SU-DHL-6 (cell line): ENCODE data around the gene KCTD11.
"Not testable (repeated sequence)": the region's sequence is repeated elsewhere in the genome, so short reads cannot be mapped to it uniquely, and the experiment has no call there.

Source experiments
- H2AFZ ChIP-seq: fragments of 200-600 bp; sonication (generic); 2 replicates; pipeline ENCODE4 v1.6.1; 2014; ENCODE audit warnings: low read depth, mild to moderate bottlenecking, moderate library complexity, mixed read lengths, antibody characterized with exemption, low read length; ENCODE audit not compliant: severe bottlenecking
- H3F3A ChIP-seq: fragments of 200-600 bp; shearing (Covaris generic); 2 replicates; pipeline ENCODE4 v1.6.0; 2016; ENCODE audit warnings: antibody characterized with exemption, mild to moderate bottlenecking; ENCODE audit not compliant: insufficient read depth
- H3K27ac ChIP-seq: fragments of 200-600 bp; sonication (generic); 2 replicates; pipeline ENCODE4 v1.5.1; 2016; ENCODE audit warnings: low read depth, mild to moderate bottlenecking, low read length, moderate library complexity, mixed read lengths
- H3K27me3 ChIP-seq: fragments of 200-600 bp; sonication (generic), shearing (Covaris generic); 2 replicates; pipeline ENCODE4 v1.6.0; 2014; ENCODE audit warnings: mild to moderate bottlenecking, low read length
- H3K36me3 ChIP-seq: fragments of 200-600 bp; sonication (generic); 2 replicates; pipeline ENCODE4 v1.6.1; 2014; ENCODE audit warnings: mild to moderate bottlenecking, low read length, mixed read lengths
- H3K4me2 ChIP-seq: fragments of 300-600, 200-600 bp; shearing (Covaris generic), sonication (generic); 2 replicates; pipeline ENCODE4 v1.6.0; 2014; ENCODE audit warnings: low read length, low read depth, mild to moderate bottlenecking; ENCODE audit not compliant: poor library complexity, severe bottlenecking
- H3K4me3 ChIP-seq: fragments of 200-600 bp; sonication (generic); 2 replicates; pipeline ENCODE4 v1.5.1; 2014; ENCODE audit warnings: antibody characterized with exemption, low read length, mild to moderate bottlenecking, mixed read lengths; ENCODE audit not compliant: insufficient read depth, poor library complexity, severe bottlenecking
- H3K79me2 ChIP-seq: fragments of 200-600 bp; sonication (generic); 2 replicates; pipeline ENCODE4 v1.6.1; 2014; ENCODE audit warnings: mild to moderate bottlenecking, low read length, moderate library complexity; ENCODE audit not compliant: insufficient read depth
- H3K9ac ChIP-seq: fragments of 200-600 bp; sonication (generic); 2 replicates; pipeline ENCODE4 v1.7.0; 2014; ENCODE audit warnings: mild to moderate bottlenecking, low read length
- H3K9me2 ChIP-seq: fragments of 200-600 bp; sonication (generic); replicated peaks from 2 replicates; pipeline ENCODE4 v1.6.1; 2014; ENCODE audit warnings: low read length; ENCODE audit not compliant: insufficient read depth
- H3K9me3 ChIP-seq: fragments of 200-600 bp; sonication (generic); 2 replicates; pipeline ENCODE4 v1.6.1; 2014; ENCODE audit warnings: low read length, mixed read lengths; ENCODE audit not compliant: insufficient read depth
- H4K20me1 ChIP-seq: fragments of 200-600 bp; sonication (generic); 2 replicates; pipeline ENCODE4 v1.6.1; 2014; ENCODE audit warnings: low read depth, mild to moderate bottlenecking, antibody characterized with exemption, low read length, moderate library complexity, mixed read lengths
- CTCF ChIP-seq: fragments of 200-600 bp; sonication (generic); IDR thresholded peaks from one replicate; pipeline ENCODE4 v1.5.1; 2017; ENCODE audit warnings: antibody characterized with exemption, mild to moderate bottlenecking, low read length, moderate library complexity; ENCODE audit not compliant: insufficient read depth, poor library complexity, severe bottlenecking
- EZH2phosphoT487 ChIP-seq: fragments of 200-600 bp; sonication (generic), shearing (Covaris generic); conservative IDR thresholded peaks from 2 replicates; pipeline ENCODE4 v1.6.1; 2018; ENCODE audit warnings: mild to moderate bottlenecking, antibody characterized with exemption, low read length, moderate library complexity, mixed read lengths

The KCTD11 gene

GRCh38 chr17:7363311-7363710 lies 11.3 kb downstream of the KCTD11 start:
- Histone ChIP-seq H3K27me3 (no peaks in the 10 kb centered on the region), H3K4me3 (no peak overlapping the region), H3K79me2 (no peaks in the 10 kb centered on the region), H3K4me2 (no peak overlapping the region), H3K36me3 (no peaks in the 10 kb centered on the region), H3K9me2 (no peaks in the 10 kb centered on the region), H3K9me3 (no peaks in the 10 kb centered on the region), H3K27ac (no peak overlapping the region), H3F3A (no peaks in the 10 kb centered on the region), H4K20me1 (no peaks in the 10 kb centered on the region), H3K9ac (no peak overlapping the region), H2AFZ (no peak overlapping the region)
- no peak for TF ChIP-seq EZH2phosphoT487
- no peak for TF ChIP-seq CTCF

- H3K9me2 ChIP-seq, H3K27ac ChIP-seq, H3K9me3 ChIP-seq, H3K36me3 ChIP-seq, H3K27me3 ChIP-seq, H3K4me3 ChIP-seq, H3K9ac ChIP-seq, H3F3A ChIP-seq, H4K20me1 ChIP-seq, H2AFZ ChIP-seq, H3K79me2 ChIP-seq, H3K4me2 ChIP-seq: not testable (repeated sequence)
Measured at GRCh38 chr17:7365963-7366362, 14.0 kb downstream of the KCTD11 start.

GRCh38 chr17:7367083-7367482 lies 15.1 kb downstream of the KCTD11 start:
- H2AFZ ChIP-seq, result no peak overlapping the region
- no peak overlapping the region for H3K27ac ChIP-seq
- no peaks in the 10 kb centered on the region for H3K36me3 ChIP-seq
- no peak overlapping the region for H3K9ac ChIP-seq
- H3K27me3 ChIP-seq, result no peaks in the 10 kb centered on the region
- H3K4me2 ChIP-seq, result no peak overlapping the region
- H3F3A ChIP-seq, result no peaks in the 10 kb centered on the region
- H4K20me1 ChIP-seq, result no peaks in the 10 kb centered on the region
- no peaks in the 10 kb centered on the region for H3K79me2 ChIP-seq
- H3K4me3 ChIP-seq, result no peak overlapping the region
- H3K9me3 ChIP-seq, result no peaks in the 10 kb centered on the region
- TF ChIP-seq CTCF, result no peak
- no peak for TF ChIP-seq EZH2phosphoT487
- H3K9me2 ChIP-seq, result no peaks in the 10 kb centered on the region

GRCh38 chr17:7367918-7368598 lies 16.1 kb downstream of the KCTD11 start:
- Histone ChIP-seq H3K9me3 (no peaks in the 10 kb centered on the region), H3K79me2 (no peaks in the 10 kb centered on the region), H3K4me3 (no peak overlapping the region), H2AFZ (no peak overlapping the region), H3K27ac (no peak overlapping the region), H3K9me2 (no peaks in the 10 kb centered on the region), H3F3A (no peaks in the 10 kb centered on the region), H3K27me3 (no peaks in the 10 kb centered on the region), H4K20me1 (no peaks in the 10 kb centered on the region), H3K36me3 (no peaks in the 10 kb centered on the region), H3K9ac (no peak overlapping the region), H3K4me2 (no peak overlapping the region)
- TF ChIP-seq EZH2phosphoT487 (no peak), CTCF (no peak)

GRCh38 chr17:7368599-7368994 lies 16.6 kb downstream of the KCTD11 start:
- not testable (repeated sequence) for H3K9ac ChIP-seq, H3K27ac ChIP-seq, H3K9me3 ChIP-seq, H4K20me1 ChIP-seq, H3K27me3 ChIP-seq, H3K9me2 ChIP-seq, H3K4me3 ChIP-seq, H3K4me2 ChIP-seq, H3K79me2 ChIP-seq, H3K36me3 ChIP-seq, H3F3A ChIP-seq, H2AFZ ChIP-seq
